H9 (cell line): ENCODE data around the gene ZSWIM3. TPM values are rescaled to one million over a fixed set of nuclear protein-coding genes. Genes with fewer than 3 reads are reported as not detected.

Source experiments
- DNase-seq: peaks from one replicate; pipeline ENCODE4 v3.0.0-alpha.2; 2017
- H2AFZ ChIP-seq: one replicate; pipeline ENCODE4 v1.6.1; 2013; ENCODE audit warnings: mild to moderate bottlenecking, low read length, control low read depth, moderate library complexity
- H2AK5ac ChIP-seq: 2 replicates; pipeline ENCODE4 v1.6.1; 2013; ENCODE audit warnings: low read length, control low read depth, mixed read lengths; ENCODE audit not compliant: insufficient read length
- H2BK120ac ChIP-seq: one replicate; pipeline ENCODE4 v1.6.1; 2013; ENCODE audit warnings: low read depth, mild to moderate bottlenecking, low read length, control low read depth, inconsistent platforms; ENCODE audit not compliant: poor library complexity, severe bottlenecking
- H2BK12ac ChIP-seq: 2 replicates; pipeline ENCODE4 v1.6.1; 2013; ENCODE audit warnings: low read length, control low read depth, mixed read lengths, low read depth; ENCODE audit not compliant: insufficient read length
- H2BK15ac ChIP-seq: 2 replicates; pipeline ENCODE4 v1.6.1; 2013; ENCODE audit warnings: low read depth, low read length, control low read depth
- H2BK20ac ChIP-seq: one replicate; pipeline ENCODE4 v1.6.1; 2013; ENCODE audit warnings: low read depth, mild to moderate bottlenecking, low read length, control low read depth, inconsistent platforms; ENCODE audit not compliant: poor library complexity, severe bottlenecking
- H2BK5ac ChIP-seq: 2 replicates; pipeline ENCODE4 v1.6.1; 2013; ENCODE audit warnings: low read length, control low read depth, mixed read lengths; ENCODE audit not compliant: insufficient read length
- H3K14ac ChIP-seq: 2 replicates; pipeline ENCODE4 v1.6.1; 2013; ENCODE audit warnings: low read length, control low read depth; ENCODE audit not compliant: insufficient read depth
- H3K18ac ChIP-seq: 2 replicates; pipeline ENCODE4 v1.6.1; 2013; ENCODE audit warnings: low read depth, mild to moderate bottlenecking, mixed read lengths, low read length, control low read depth; ENCODE audit not compliant: insufficient read length
- H3K23ac ChIP-seq: 2 replicates; pipeline ENCODE4 v1.6.1; 2013; ENCODE audit warnings: low read length, control low read depth, mixed read lengths, low read depth; ENCODE audit not compliant: insufficient read length
- H3K23me2 ChIP-seq: 2 replicates; pipeline ENCODE4 v1.6.1; 2013; ENCODE audit warnings: low read depth, mild to moderate bottlenecking, mixed read lengths, low read length, control low read depth; ENCODE audit not compliant: insufficient read length, poor library complexity, severe bottlenecking
- H3K27ac ChIP-seq: 2 replicates; pipeline ENCODE4 v1.5.1; 2013; ENCODE audit warnings: low read length, control low read depth, mixed read lengths, low read depth; ENCODE audit not compliant: insufficient read length
- H3K27me3 ChIP-seq: 2 replicates; pipeline ENCODE4 v1.6.1; 2013; ENCODE audit warnings: low read length, control low read depth, inconsistent platforms; ENCODE audit not compliant: insufficient read depth
- H3K4ac ChIP-seq: 2 replicates; pipeline ENCODE4 v1.6.1; 2013; ENCODE audit warnings: low read depth, mild to moderate bottlenecking, control low read depth, inconsistent platforms, low read length, moderate library complexity
- H3K4me1 ChIP-seq: 2 replicates; pipeline ENCODE4 v1.6.1; 2013; ENCODE audit warnings: low read length, control low read depth, inconsistent platforms; ENCODE audit not compliant: insufficient read depth
- H3K4me2 ChIP-seq: 2 replicates; pipeline ENCODE4 v1.6.1; 2013; ENCODE audit warnings: low read length, control low read depth, mixed read lengths; ENCODE audit not compliant: insufficient read length, insufficient read depth
- H3K56ac ChIP-seq: 2 replicates; pipeline ENCODE4 v1.6.1; 2013; ENCODE audit warnings: low read depth, mild to moderate bottlenecking, mixed read lengths, low read length, control low read depth; ENCODE audit not compliant: insufficient read length
- H3K79me1 ChIP-seq: 2 replicates; pipeline ENCODE4 v1.6.1; 2013; ENCODE audit warnings: low read depth, mild to moderate bottlenecking, moderate library complexity, low read length, control low read depth, inconsistent platforms; ENCODE audit not compliant: insufficient read depth, poor library complexity, severe bottlenecking
- H3K79me2 ChIP-seq: 2 replicates; pipeline ENCODE4 v1.6.1; 2013; ENCODE audit warnings: low read length, control low read depth, inconsistent platforms; ENCODE audit not compliant: insufficient read depth
- H3K9ac ChIP-seq: 2 replicates; pipeline ENCODE4 v1.6.1; 2013; ENCODE audit warnings: low read length, control low read depth, mixed read lengths; ENCODE audit not compliant: insufficient read length; ENCODE audit errors: extremely low read depth
- H3K9me3 ChIP-seq: one replicate; pipeline ENCODE4 v1.6.1; 2013; ENCODE audit warnings: low read depth, low read length, inconsistent platforms; ENCODE audit not compliant: control insufficient read depth
- H3T11ph ChIP-seq: one replicate; pipeline ENCODE4 v1.6.1; 2013; ENCODE audit warnings: mild to moderate bottlenecking, low read length, control low read depth, inconsistent platforms
- H4K20me1 ChIP-seq: one replicate; pipeline ENCODE4 v1.6.1; 2013; ENCODE audit not compliant: control insufficient read depth, insufficient read length, insufficient read depth
- H4K5ac ChIP-seq: 2 replicates; pipeline ENCODE4 v1.6.1; 2013; ENCODE audit warnings: low read depth, mild to moderate bottlenecking, mixed read lengths, low read length, control low read depth; ENCODE audit not compliant: insufficient read length
- H4K8ac ChIP-seq: replicated peaks from 2 replicates; pipeline ENCODE4 v1.6.1; 2013; ENCODE audit warnings: low read length, control low read depth, mixed read lengths, low read depth; ENCODE audit not compliant: insufficient read length
- H4K91ac ChIP-seq: 2 replicates; pipeline ENCODE4 v1.6.1; 2013; ENCODE audit warnings: low read depth, mild to moderate bottlenecking, moderate library complexity, mixed read lengths, low read length, control low read depth; ENCODE audit not compliant: insufficient read length
- H3K27ac Mint-ChIP-seq, 3 experiments: 2 replicates in 2 of 3; 3 replicates in 1 of 3; pipeline ENCODE4 v1.8.0; 2020 to 2021; ENCODE audit warnings: mixed read lengths in 3 of 3, mild to moderate bottlenecking in 1 of 3, moderate library complexity in 1 of 3
- H3K27me3 Mint-ChIP-seq: 2 replicates; pipeline ENCODE4 v1.8.0; 2021; ENCODE audit warnings: low read depth, mild to moderate bottlenecking, moderate library complexity, mixed read lengths
- H3K36me3 Mint-ChIP-seq, 3 experiments: 2 replicates in 2 of 3; 3 replicates in 1 of 3; pipeline ENCODE4 v1.8.0; 2020 to 2021; ENCODE audit warnings: low read depth in 3 of 3, mixed read lengths in 3 of 3; ENCODE audit not compliant: insufficient read depth in 1 of 3
- H3K4me1 Mint-ChIP-seq, 2 experiments: 2 replicates each; pipeline ENCODE4 v1.8.0; 2020; ENCODE audit warnings: mixed read lengths in 2 of 2
- H3K4me3 Mint-ChIP-seq, 2 experiments: 2 replicates in 1 of 2; 3 replicates in 1 of 2; pipeline ENCODE4 v1.8.0; 2020 to 2021; ENCODE audit warnings: mild to moderate bottlenecking in 2 of 2, mixed read lengths in 2 of 2, moderate library complexity in 1 of 2
- H3K9me3 Mint-ChIP-seq, 2 experiments: 2 replicates in 1 of 2; 3 replicates in 1 of 2; pipeline ENCODE4 v1.8.0; 2020; ENCODE audit warnings: mild to moderate bottlenecking in 2 of 2, mixed read lengths in 2 of 2, moderate library complexity in 1 of 2
- CTCF ChIP-seq: fragments of 200-600 bp; sonication (generic); conservative IDR thresholded peaks from 3 replicates; pipeline ENCODE4 v1.8.0; 2021; ENCODE audit warnings: antibody characterized with exemption, mild to moderate bottlenecking
- WGBS: extraction: QIAGEN DNeasy Blood & Tissue Kit; methylation state at CpG from one replicate; pipeline ENCODE4 v1.1.7; 2013; ENCODE audit warnings: missing lambda C conversion rate, low lambda C conversion rate, mixed read lengths; ENCODE audit not compliant: insufficient read length; ENCODE audit errors: extremely low coverage; 5-methylcytosine and 5-hydroxymethylcytosine counted together
- total RNA-seq: library from RNA; stranded (reverse); gene quantifications from 2 replicates; pipeline ENCODE4 v1.2.1, GENCODE V29; 2021

ZSWIM3 gene
- total RNA-seq, 1 experiment from 2014 or later: 8.0 TPM

DNA sequence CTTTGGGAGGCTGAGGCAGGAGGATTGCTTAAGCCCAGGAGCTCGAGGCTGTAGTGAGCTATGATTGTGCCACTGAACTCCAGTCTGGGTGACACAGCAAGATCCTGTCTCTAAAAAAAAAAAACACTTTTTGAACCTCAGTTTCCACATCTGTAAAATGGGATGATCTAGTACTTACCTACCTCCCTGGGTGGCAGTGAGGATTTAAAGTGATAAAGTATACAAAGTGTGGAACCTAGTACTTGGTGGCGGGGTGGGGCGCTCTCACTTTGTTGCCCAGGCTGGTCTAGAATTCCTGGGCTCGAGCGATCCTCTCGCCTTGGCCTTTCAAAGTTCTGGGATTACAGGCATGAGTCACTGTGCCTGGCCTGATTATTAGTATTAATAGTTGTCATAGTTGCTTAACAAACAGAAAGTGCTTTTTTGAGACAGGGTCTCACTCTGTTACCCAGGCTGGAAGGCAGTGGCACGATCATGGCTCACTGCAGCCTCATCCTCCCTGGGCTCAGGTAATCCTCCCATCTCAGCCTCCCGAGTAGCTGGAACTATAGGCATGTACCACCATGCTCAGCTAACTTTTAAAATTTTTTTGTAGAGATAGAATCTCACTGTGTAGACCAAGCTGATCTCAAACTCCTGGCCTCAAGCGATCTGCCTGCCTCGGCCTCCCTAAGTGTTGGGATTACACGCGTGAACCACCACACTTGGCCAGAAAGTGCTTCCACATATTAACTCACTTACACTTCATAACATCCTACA lies 61.5 kb downstream of the ZSWIM3 start:
- Histone ChIP-seq H3K56ac (no peak overlapping the region), H4K91ac (no peak overlapping the region), H3K18ac (no peak overlapping the region), H3K79me1 (no peaks in the 10 kb centered on the region), H2AFZ (no peak overlapping the region), H4K20me1 (no peaks in the 10 kb centered on the region), H3K14ac (no peak overlapping the region), H3K23ac (no peak overlapping the region), H3K4me1 (no peaks in the 10 kb centered on the region), H3K27ac (no peak overlapping the region), H2BK20ac (no peak overlapping the region), H3K4ac (no peak overlapping the region), H2BK5ac (no peak overlapping the region), H3K27me3 (no peaks in the 10 kb centered on the region), H4K5ac (no peak overlapping the region), H2BK12ac (no peak overlapping the region), H3K4me2 (no peak overlapping the region), H3K79me2 (no peaks in the 10 kb centered on the region), H3K9ac (no peak overlapping the region), H3T11ph (no peak overlapping the region), H3K23me2 (no peaks in the 10 kb centered on the region), H4K8ac (no peak overlapping the region), H2AK5ac (no peak overlapping the region), H2BK120ac (no peak overlapping the region), H2BK15ac (no peak overlapping the region), H3K9me3 (no peaks in the 10 kb centered on the region)
- Mint-ChIP-seq H3K36me3 (no peaks in the 10 kb centered on the region), H3K27ac (no peak overlapping the region), H3K9me3 (no peaks in the 10 kb centered on the region), H3K27me3 (peaks cover 6% of the 10 kb centered on the region), H3K4me3 (no peak overlapping the region), H3K4me1 (peaks cover 7 to 13% of the 10 kb centered on the region in 2 experiments; a peak in 3 of 4 replicates)
- no peak for TF ChIP-seq CTCF
- WGBS: no CpG with 5 or more reads among the region's 12 CpGs
- DNase-seq: no peak
